Activated naive CD4-positive, alpha-beta T cell treated with anti-CD3 and anti-CD28 coated beads, Interleukin-2, amount 10 ng/mL, durations not matched to agents 7 days and 5 days (primary cell): ENCODE measurements around the gene CKAP2L.

ENCODE experiments used
- CTCF ChIA-PET: fragments of 350-600 bp; sonication (Branson Sonifier 250); formaldehyde crosslinking; loops from one replicate; lab custom pipeline; 2021; ENCODE audit warnings: antibody characterized with exemption; lab: Charles Lee
- DNase-seq: peaks from one replicate; pipeline ENCODE4 v3.0.0-alpha.2; 2020
- H3K27ac Mint-ChIP-seq: one replicate; pipeline ENCODE4 v1.8.0; 2021; ENCODE audit warnings: mild to moderate bottlenecking, moderate library complexity, mixed read lengths
- H3K27me3 Mint-ChIP-seq: one replicate; pipeline ENCODE4 v1.8.0; 2021; ENCODE audit warnings: mild to moderate bottlenecking, mixed read lengths
- H3K36me3 Mint-ChIP-seq: one replicate; pipeline ENCODE4 v1.8.0; 2021; ENCODE audit warnings: mixed read lengths
- H3K4me1 Mint-ChIP-seq: one replicate; pipeline ENCODE4 v1.8.0; 2021; ENCODE audit warnings: mixed read lengths
- H3K4me3 Mint-ChIP-seq: one replicate; pipeline ENCODE4 v1.8.0; 2021; ENCODE audit warnings: mild to moderate bottlenecking, moderate library complexity, mixed read lengths
- H3K9me3 Mint-ChIP-seq: one replicate; pipeline ENCODE4 v1.8.0; 2021; ENCODE audit warnings: mixed read lengths

Gene CKAP2L

GRCh38 chr2:112737542-112738232 lies 26.7 kb downstream of the CKAP2L start:
- no peak for DNase-seq
- Mint-ChIP-seq H3K4me1 (no peaks in the 10 kb centered on the region), H3K27ac (no peak overlapping the region), H3K9me3 (no peaks in the 10 kb centered on the region), H3K27me3 (no peaks in the 10 kb centered on the region), H3K36me3 (peaks cover 56% of the 10 kb centered on the region), H3K4me3 (no peak overlapping the region)
- CTCF ChIA-PET: interaction anchor here (0.9 to 4.0 kb wide), 4 partner anchors 10 to 221 kb away, joined by 3 to 16 read pairs (median 8); no protein-coding TSS in a partner anchor

GRCh38 chr2:112733871-112734270 lies 30.5 kb downstream of the CKAP2L start:
- Mint-ChIP-seq H3K4me3 (no peak overlapping the region), H3K27ac (no peak overlapping the region), H3K27me3 (peaks cover 14% of the 10 kb centered on the region), H3K36me3 (peaks cover 24% of the 10 kb centered on the region), H3K4me1 (no peaks in the 10 kb centered on the region), H3K9me3 (no peaks in the 10 kb centered on the region)
- CTCF ChIA-PET: interaction anchor here (1.0 to 1.8 kb wide), 3 partner anchors 19 to 253 kb away, joined by 3 to 5 read pairs (median 3); no protein-coding TSS in a partner anchor
- no peak for DNase-seq

- peaks cover 18% of the 10 kb centered on the region for H3K27me3 Mint-ChIP-seq
- CTCF ChIA-PET: interaction anchor here (1.0 to 1.8 kb wide), 3 partner anchors 18 to 253 kb away, joined by 3 to 5 read pairs (median 3); no protein-coding TSS in a partner anchor
- no peak overlapping the region for H3K4me3 Mint-ChIP-seq
- H3K9me3 Mint-ChIP-seq: no peaks in the 10 kb centered on the region
- H3K36me3 Mint-ChIP-seq: peaks cover 21% of the 10 kb centered on the region
- no peak overlapping the region for H3K27ac Mint-ChIP-seq
- H3K4me1 Mint-ChIP-seq: no peaks in the 10 kb centered on the region
- DNase-seq: no peak
Observed at GRCh38 chr2:112733456-112733855, 31.0 kb downstream of the CKAP2L start.

DNA sequence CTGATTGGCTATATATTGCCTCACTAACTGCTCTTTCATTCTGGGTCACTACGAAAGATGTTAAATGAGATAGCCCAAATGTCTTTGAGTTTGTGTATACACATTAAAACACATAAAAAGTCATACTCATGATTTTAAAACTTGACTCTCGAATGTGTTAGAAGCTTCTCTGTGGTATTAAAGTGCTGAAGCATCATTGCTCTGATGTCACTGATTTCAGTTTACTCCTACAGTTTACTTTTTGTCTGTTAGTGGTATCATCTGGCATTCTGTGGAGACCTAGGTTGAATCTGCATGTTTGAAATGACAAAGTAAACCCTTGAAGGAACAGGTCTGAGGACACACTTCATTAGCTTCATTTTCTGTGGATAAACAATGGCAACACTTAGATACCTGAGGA lies 32.9 kb downstream of the CKAP2L start:
- H3K27me3 Mint-ChIP-seq: peaks cover 37% of the 10 kb centered on the region
- H3K27ac Mint-ChIP-seq: no peak overlapping the region
- peaks cover 14% of the 10 kb centered on the region for H3K4me1 Mint-ChIP-seq
- CTCF ChIA-PET: interaction anchor here (1.4 to 9.1 kb wide), 4 partner anchors 40 to 210 kb away, joined by 5 to 213 read pairs (median 100); no protein-coding TSS in a partner anchor
- H3K36me3 Mint-ChIP-seq: peaks cover 8% of the 10 kb centered on the region
- H3K4me3 Mint-ChIP-seq: no peak overlapping the region
- no peak for DNase-seq
- no peaks in the 10 kb centered on the region for H3K9me3 Mint-ChIP-seq

- H3K4me3 Mint-ChIP-seq: no peak overlapping the region
- CTCF ChIA-PET: interaction anchor here (1.4 to 9.1 kb wide), 5 partner anchors 12 to 211 kb away, joined by 4 to 213 read pairs (median 10); no protein-coding TSS in a partner anchor
Observed at GRCh38 chr2:112730791-112731190, 33.6 kb downstream of the CKAP2L start.

GRCh38 chr2:112730216-112730615 lies 34.2 kb downstream of the CKAP2L start:
- CTCF ChIA-PET: interaction anchor here (1.4 to 9.1 kb wide), 5 partner anchors 13 to 212 kb away, joined by 4 to 213 read pairs (median 10); no protein-coding TSS in a partner anchor
- no peak for DNase-seq
- H3K4me3 Mint-ChIP-seq: no peak overlapping the region
- H3K27me3 Mint-ChIP-seq: peaks cover 37% of the 10 kb centered on the region
- no peak overlapping the region for H3K27ac Mint-ChIP-seq
- H3K36me3 Mint-ChIP-seq: no peaks in the 10 kb centered on the region
- peaks cover 19% of the 10 kb centered on the region for H3K4me1 Mint-ChIP-seq
- no peaks in the 10 kb centered on the region for H3K9me3 Mint-ChIP-seq

More at GRCh38 chr2:112730791-112731190, 33.6 kb downstream of the CKAP2L start:
- peaks cover 37% of the 10 kb centered on the region for H3K27me3 Mint-ChIP-seq
- no peaks in the 10 kb centered on the region for H3K9me3 Mint-ChIP-seq
- peaks cover 5% of the 10 kb centered on the region for H3K36me3 Mint-ChIP-seq
- no peak overlapping the region for H3K27ac Mint-ChIP-seq
- DNase-seq: no peak
- H3K4me1 Mint-ChIP-seq: peaks cover 19% of the 10 kb centered on the region

GRCh38 chr2:112728378-112729175 lies 35.8 kb downstream of the CKAP2L start:
- Mint-ChIP-seq H3K27me3 (peaks cover 42% of the 10 kb centered on the region), H3K4me3 (no peak overlapping the region), H3K27ac (no peak overlapping the region), H3K4me1 (peaks cover 19% of the 10 kb centered on the region), H3K36me3 (no peaks in the 10 kb centered on the region), H3K9me3 (no peaks in the 10 kb centered on the region)
- no peak for DNase-seq
- CTCF ChIA-PET: interaction anchor here (0.9 to 9.1 kb wide), 11 partner anchors 9 to 248 kb away, joined by 3 to 213 read pairs (median 10); no protein-coding TSS in a partner anchor

- Mint-ChIP-seq H3K4me3 (no peak overlapping the region), H3K27ac (no peak overlapping the region), H3K27me3 (peaks cover 42% of the 10 kb centered on the region), H3K9me3 (no peaks in the 10 kb centered on the region), H3K4me1 (peaks cover 19% of the 10 kb centered on the region), H3K36me3 (no peaks in the 10 kb centered on the region)
- CTCF ChIA-PET: interaction anchor here (0.9 to 9.1 kb wide), 15 partner anchors 9 to 247 kb away, joined by 3 to 213 read pairs (median 8); partner anchors contain the start of gene SLC20A1
- DNase-seq: no peak
Observed at GRCh38 chr2:112728029-112728362, 36.4 kb downstream of the CKAP2L start.

- Mint-ChIP-seq H3K4me3 (no peak overlapping the region), H3K27me3 (peaks cover 45% of the 10 kb centered on the region), H3K36me3 (no peaks in the 10 kb centered on the region), H3K9me3 (no peaks in the 10 kb centered on the region), H3K27ac (no peak overlapping the region), H3K4me1 (peaks cover 19% of the 10 kb centered on the region)
- DNase-seq: no peak
- CTCF ChIA-PET: interaction anchor here (0.9 to 9.1 kb wide), 25 partner anchors 8 to 247 kb away, joined by 3 to 213 read pairs (median 4); partner anchors contain the start of gene SLC20A1
Observed at GRCh38 chr2:112727276-112728028, 37.0 kb downstream of the CKAP2L start.

GRCh38 chr2:112726487-112727190 lies 37.8 kb downstream of the CKAP2L start:
- CTCF ChIA-PET: interaction anchor here (0.6 to 9.1 kb wide), 39 partner anchors 9 to 470 kb away, joined by 3 to 213 read pairs (median 4); partner anchors contain the start of genes CHCHD5 and SLC20A1
- no peaks in the 10 kb centered on the region for H3K9me3 Mint-ChIP-seq
- H3K27ac Mint-ChIP-seq: no peak overlapping the region
- DNase-seq: peak; percentile 92
- peaks cover 19% of the 10 kb centered on the region for H3K4me1 Mint-ChIP-seq
- no peak overlapping the region for H3K4me3 Mint-ChIP-seq
- peaks cover 51% of the 10 kb centered on the region for H3K27me3 Mint-ChIP-seq
- no peaks in the 10 kb centered on the region for H3K36me3 Mint-ChIP-seq

DNA sequence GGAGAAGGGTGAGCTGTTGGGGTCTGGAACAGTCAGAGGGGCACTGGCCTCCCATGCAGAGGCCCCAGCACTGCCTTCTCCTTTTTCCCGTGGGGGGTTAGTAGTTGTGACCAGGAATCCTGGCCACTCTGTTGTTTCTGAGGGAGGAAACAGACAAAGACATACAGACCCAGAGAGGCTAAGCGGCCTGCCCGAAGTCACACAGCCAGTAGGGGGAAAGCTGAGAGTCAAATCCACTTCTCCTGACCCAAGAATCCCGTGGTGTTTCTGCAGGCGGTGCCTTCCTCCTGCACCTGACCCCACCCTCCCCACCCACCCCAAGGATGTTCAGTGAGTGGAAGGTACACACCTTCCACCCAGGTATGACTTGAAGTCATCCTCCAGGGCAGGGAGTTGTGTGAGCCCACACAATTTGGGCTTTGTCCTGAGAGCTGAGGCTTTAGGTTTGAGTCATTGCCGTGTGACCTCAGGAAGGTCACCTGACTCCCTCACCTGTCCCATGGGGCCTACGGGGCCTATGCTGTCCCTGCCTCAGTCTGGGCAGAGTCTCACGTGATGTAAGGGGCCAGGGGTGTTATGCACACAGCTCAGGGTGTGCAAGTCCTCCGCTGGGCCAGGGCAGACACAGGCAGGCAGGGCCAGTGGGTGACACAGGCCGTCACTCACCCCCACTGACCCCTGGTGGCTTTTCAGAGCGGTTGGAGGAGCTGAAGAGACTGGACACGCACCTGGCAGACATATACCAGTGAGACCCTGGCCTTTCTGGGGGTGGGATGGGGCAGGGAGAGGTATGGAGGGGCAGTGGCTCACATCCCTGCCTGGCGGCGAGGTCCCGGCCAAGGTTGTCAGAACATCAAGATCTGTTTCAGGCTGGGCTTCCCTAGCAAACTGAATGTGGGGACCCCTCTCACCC lies 38.6 kb downstream of the CKAP2L start:
- H3K9me3 Mint-ChIP-seq: no peaks in the 10 kb centered on the region
- H3K4me3 Mint-ChIP-seq: no peak overlapping the region
- CTCF ChIA-PET: interaction anchor here (0.6 to 9.1 kb wide), 41 partner anchors 8 to 542 kb away, joined by 3 to 213 read pairs (median 4); partner anchors contain the start of genes CHCHD5 and SLC20A1
- no peak for DNase-seq
- H3K4me1 Mint-ChIP-seq: peaks cover 19% of the 10 kb centered on the region
- H3K27me3 Mint-ChIP-seq: peaks cover 56% of the 10 kb centered on the region
- H3K36me3 Mint-ChIP-seq: no peaks in the 10 kb centered on the region
- H3K27ac Mint-ChIP-seq: no peak overlapping the region
